IMR-90 (cell line): ENCODE results near the gene FCN1. TPM values are rescaled to one million over a fixed set of nuclear protein-coding genes. Genes with fewer than 3 reads are reported as not detected.

Source experiments
- ATAC-seq: fragments of 200-7000 bp; cut with Tn5 transposase; 2 replicates; pipeline ENCODE4 v1.9.1; 2020; ENCODE audit warnings: low read depth, mild to moderate bottlenecking, moderate library complexity
- BruUV-seq: library from RNA; stranded (reverse); fragments of 400-500 nt; replicated peaks from 2 replicates; lab custom pipeline; 2021; lab: Mats Ljungman, UMichigan
- CTCF ChIA-PET: fragments of 300-600 bp; formaldehyde crosslinking; extraction: SDS; loops from one replicate; lab custom pipeline; 2021; ENCODE audit warnings: antibody characterized with exemption; lab: Yijun Ruan, JAX
- POLR2A ChIA-PET: fragments of 300-600 bp; sonication (Branson Sonifier 250); formaldehyde crosslinking; loops from one replicate; lab custom pipeline; 2022; ENCODE audit warnings: antibody characterized with exemption; ENCODE audit not compliant: unreplicated experiment; lab: Charles Lee
- DNase-seq: peaks from one replicate; pipeline ENCODE4 v3.0.0; 2013
- H2AFZ ChIP-seq: replicated peaks from 2 replicates; pipeline ENCODE3; 2013; ENCODE audit warnings: low read length, mild to moderate bottlenecking; ENCODE audit not compliant: poor library complexity
- H2AK5ac ChIP-seq: 2 replicates; pipeline ENCODE4 v1.6.1; 2013; ENCODE audit warnings: low read depth, low read length, inconsistent platforms
- H2AK9ac ChIP-seq: replicated peaks from 2 replicates; pipeline ENCODE3; 2013; ENCODE audit warnings: mild to moderate bottlenecking, low read depth, low read length, moderate library complexity; ENCODE audit not compliant: poor library complexity
- H2BK120ac ChIP-seq: 2 replicates; pipeline ENCODE4 v1.6.1; 2013; ENCODE audit warnings: low read depth, low read length, inconsistent platforms
- H2BK15ac ChIP-seq: 3 replicates; pipeline ENCODE4 v1.6.1; 2013; ENCODE audit warnings: low read depth, low read length, inconsistent platforms
- H2BK20ac ChIP-seq: 2 replicates; pipeline ENCODE4 v1.6.1; 2013; ENCODE audit warnings: low read depth, mild to moderate bottlenecking, inconsistent platforms, low read length, moderate library complexity
- H2BK5ac ChIP-seq: 2 replicates; pipeline ENCODE4 v1.6.1; 2013; ENCODE audit warnings: mild to moderate bottlenecking, low read depth, low read length, inconsistent platforms; ENCODE audit not compliant: poor library complexity, severe bottlenecking
- H3K14ac ChIP-seq: replicated peaks from 2 replicates; pipeline ENCODE4 v1.6.1; 2013; ENCODE audit warnings: low read depth, low read length, inconsistent platforms
- H3K18ac ChIP-seq: 2 replicates; pipeline ENCODE4 v1.6.1; 2013; ENCODE audit warnings: low read depth, low read length, control low read depth
- H3K23ac ChIP-seq: 2 replicates; pipeline ENCODE4 v1.6.1; 2013; ENCODE audit warnings: low read depth, low read length, inconsistent platforms
- H3K27ac ChIP-seq: 2 replicates; pipeline ENCODE4 v1.5.1; 2013; ENCODE audit warnings: mild to moderate bottlenecking, control low read depth, low read length; ENCODE audit not compliant: insufficient read depth
- H3K27me3 ChIP-seq: 2 replicates; pipeline ENCODE4 v1.6.1; 2013; ENCODE audit warnings: low read length; ENCODE audit not compliant: control insufficient read depth, insufficient read depth
- H3K36me3 ChIP-seq: 2 replicates; pipeline ENCODE4 v1.6.1; 2013; ENCODE audit warnings: low read length, mixed read lengths; ENCODE audit not compliant: control insufficient read depth, insufficient read depth
- H3K4ac ChIP-seq: 2 replicates; pipeline ENCODE4 v1.6.1; 2013; ENCODE audit warnings: low read depth, low read length, inconsistent platforms
- H3K4me1 ChIP-seq: 2 replicates; pipeline ENCODE4 v1.6.1; 2013; ENCODE audit warnings: low read length, mixed read lengths; ENCODE audit not compliant: control insufficient read depth, insufficient read depth
- H3K4me2 ChIP-seq: 2 replicates; pipeline ENCODE4 v1.6.1; 2013; ENCODE audit warnings: low read depth, mild to moderate bottlenecking, control low read depth, low read length, moderate library complexity
- H3K4me3 ChIP-seq: 2 replicates; pipeline ENCODE4 v1.5.1; 2013; ENCODE audit warnings: low read depth, mild to moderate bottlenecking, control low read depth, low read length, moderate library complexity; ENCODE audit not compliant: insufficient read depth
- H3K56ac ChIP-seq: 2 replicates; pipeline ENCODE4 v1.6.1; 2013; ENCODE audit warnings: low read length, inconsistent platforms; ENCODE audit not compliant: insufficient read depth; ENCODE audit errors: extremely low read depth
- H3K79me1 ChIP-seq, 2 experiments: 2 replicates each; pipeline ENCODE4 v1.6.1; 2013; ENCODE audit warnings: low read length in 2 of 2, inconsistent platforms in 1 of 2, low read depth in 1 of 2
- H3K9ac ChIP-seq: 2 replicates; pipeline ENCODE4 v1.6.1; 2013; ENCODE audit warnings: low read depth, low read length, control low read depth
- H3K9me1 ChIP-seq: 2 replicates; pipeline ENCODE4 v1.6.1; 2013; ENCODE audit warnings: low read length, inconsistent platforms; ENCODE audit not compliant: insufficient read depth
- H3K9me3 ChIP-seq: 2 replicates; pipeline ENCODE4 v1.6.1; 2013; ENCODE audit warnings: low read length; ENCODE audit not compliant: control insufficient read depth, insufficient read depth
- H4K20me1 ChIP-seq: 2 replicates; pipeline ENCODE4 v1.6.1; 2013; ENCODE audit warnings: low read length, inconsistent platforms; ENCODE audit not compliant: insufficient read depth
- H4K5ac ChIP-seq: 2 replicates; pipeline ENCODE4 v1.6.1; 2013; ENCODE audit warnings: mild to moderate bottlenecking, low read depth, low read length, control low read depth
- H4K8ac ChIP-seq, 2 experiments: 2 replicates each; pipeline ENCODE4 v1.6.1; 2013; ENCODE audit warnings: low read depth in 2 of 2, low read length in 2 of 2, control low read depth in 1 of 2, inconsistent platforms in 1 of 2
- H4K91ac ChIP-seq: 2 replicates; pipeline ENCODE4 v1.6.1; 2013; ENCODE audit warnings: low read depth, low read length, inconsistent platforms; ENCODE audit not compliant: insufficient read depth
- BHLHE40 ChIP-seq: fragments of 150-350 bp; IDR thresholded peaks from 2 replicates; pipeline ENCODE4 v1.6.1; 2016; ENCODE audit warnings: mild to moderate bottlenecking, low read depth, low read length
- CEBPB ChIP-seq: IDR thresholded peaks from 2 replicates; pipeline ENCODE4 v1.6.1; 2012; ENCODE audit warnings: low read depth, low read length, improper control_type of control experiment
- CHD1 ChIP-seq: IDR thresholded peaks from 2 replicates; pipeline ENCODE4 v1.6.1; 2012; ENCODE audit warnings: low read depth, low read length, improper control_type of control experiment
- CTCF ChIP-seq: conservative IDR thresholded peaks from 2 replicates; pipeline ENCODE4 v1.5.1; 2012; ENCODE audit warnings: mild to moderate bottlenecking, low read depth, low read length, improper control_type of control experiment
- FOS ChIP-seq: fragments of 150-350 bp; IDR thresholded peaks from 2 replicates; pipeline ENCODE4 v1.6.1; 2016; ENCODE audit warnings: low read depth, low read length
- MAFK ChIP-seq: IDR thresholded peaks from 2 replicates; pipeline ENCODE4 v1.6.1; 2012; ENCODE audit warnings: low read depth, low read length, improper control_type of control experiment
- POLR2A ChIP-seq: IDR thresholded peaks from 2 replicates; pipeline ENCODE4 v1.6.1; 2012; ENCODE audit warnings: mild to moderate bottlenecking, low read depth, low read length
- RCOR1 ChIP-seq: IDR thresholded peaks from 2 replicates; pipeline ENCODE4 v1.6.1; 2012; ENCODE audit warnings: mild to moderate bottlenecking, low read length, improper control_type of control experiment; ENCODE audit not compliant: insufficient replicate concordance
- RFX5 ChIP-seq: IDR thresholded peaks from 2 replicates; pipeline ENCODE4 v1.8.0; 2012; ENCODE audit warnings: low read depth, mild to moderate bottlenecking, low read length, moderate library complexity
- SMC3 ChIP-seq: fragments of 150-350 bp; IDR thresholded peaks from 2 replicates; pipeline ENCODE4 v1.6.1; 2016; ENCODE audit warnings: low read depth, mild to moderate bottlenecking, antibody characterized with exemption, low read length, moderate library complexity
- WGBS, 2 experiments: methylation state at CpG; one replicate each; pipeline versions ENCODE4 v1.1.5 to v1.1.7; 2013; ENCODE audit warnings: missing lambda C conversion rate in 2 of 2; ENCODE audit not compliant: insufficient read length in 1 of 2; ENCODE audit errors: extremely low coverage in 2 of 2; 5-methylcytosine and 5-hydroxymethylcytosine counted together
- dilution Hi-C: fragments of 300-500 bp; cut with HindIII; formaldehyde crosslinking; loops from one replicate; pipeline ENCODE4 v1.14.3; 2018; ENCODE audit warnings: low sequenced_read_pairs; ENCODE audit not compliant: unreplicated experiment
- in situ Hi-C: fragments of 300-500 bp; cut with MboI; formaldehyde crosslinking; loops from 3 replicates; pipeline ENCODE4 v1.14.3; 2019; ENCODE audit warnings: low sequenced_read_pairs, inconsistent platforms, mixed read lengths
- intact Hi-C: fragments of 100-400 bp; cut with micrococcal nuclease; formaldehyde crosslinking; loops from 2 replicates; pipeline ENCODE4 v1.10.0; 2022
- polyA plus RNA-seq, 3 experiments: library from polyadenylated mRNA; depleted of rRNA; stranded (reverse); fragments of >200 nt; gene quantifications; 2 replicates each; pipeline ENCODE4 v1.2.3, GENCODE V29; 2012; ENCODE audit warnings: low replicate concordance in 1 of 3
- total RNA-seq: library from RNA; depleted of rRNA; stranded (reverse); fragments of >200 nt; gene quantifications from 2 replicates; pipeline ENCODE4 v1.2.3, GENCODE V29; 2012
- TF ChIP-seq, protein P1 (sequence below): fragments of 150-350 bp; IDR thresholded peaks from 2 replicates; pipeline ENCODE4 v1.6.1; 2016; ENCODE audit warnings: low read depth, mild to moderate bottlenecking, low read length, moderate library complexity, borderline replicate concordance
- TF ChIP-seq, protein P2 (sequence below): fragments of 150-350 bp; IDR thresholded peaks from 2 replicates; pipeline ENCODE4 v1.6.1; 2017; ENCODE audit warnings: mild to moderate bottlenecking, antibody characterized with exemption, low read length, low read depth

The FCN1 gene
- total and polyA plus RNA-seq, 2 of the 4 experiments (the other 2 are of a cell fraction) = not detected

DNA sequence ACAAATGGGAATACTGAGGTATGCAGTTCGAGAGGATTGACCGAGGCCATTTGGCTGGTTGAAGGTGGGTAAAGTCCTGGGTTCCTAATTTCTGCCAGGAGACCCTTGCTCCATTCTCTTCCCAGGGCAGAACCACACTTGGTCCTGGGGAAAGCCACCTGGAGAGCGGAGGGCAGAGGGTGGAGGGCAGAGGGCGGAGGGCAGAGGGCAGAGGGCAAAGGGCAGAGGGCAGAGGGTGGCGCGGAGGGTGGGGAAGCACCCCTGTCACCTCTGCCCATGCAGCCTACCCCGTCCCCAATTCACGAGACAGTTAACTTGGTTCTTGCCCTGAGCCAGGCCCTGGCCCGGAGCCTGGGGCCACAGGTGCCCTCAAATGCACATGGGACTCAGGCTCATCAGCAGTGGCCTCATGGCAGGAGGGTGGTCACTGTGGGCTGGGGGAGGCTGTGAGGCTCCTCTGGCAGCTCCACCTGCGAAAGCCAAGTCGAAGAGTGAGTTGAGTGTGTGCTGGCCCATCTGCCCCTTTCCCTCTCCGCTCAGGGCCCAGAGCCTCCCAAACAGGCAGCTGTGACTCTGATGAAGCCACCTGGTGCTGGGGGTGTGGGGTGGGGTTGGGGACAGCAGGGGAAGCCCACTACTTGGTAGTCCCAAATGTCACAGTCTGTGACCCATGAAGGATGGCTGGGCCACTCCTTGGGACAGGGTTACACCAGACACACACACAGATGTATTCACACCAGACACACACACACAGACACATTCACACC, 28.0 kb upstream of the FCN1 start:
- H3K27me3 ChIP-seq = peaks cover 40% of the 10 kb centered on the region
- H3K27ac ChIP-seq = no peak overlapping the region
- H2AK9ac ChIP-seq = no peak overlapping the region
- TF ChIP-seq RFX5 (no peak), MAFK (no peak), SMC3 (no peak), CTCF (no peak), CEBPB (no peak), POLR2A (no peak), RCOR1 (no peak), FOS (no peak), CHD1 (no peak), BHLHE40 (no peak)
- TF ChIP-seq, protein P1, sequence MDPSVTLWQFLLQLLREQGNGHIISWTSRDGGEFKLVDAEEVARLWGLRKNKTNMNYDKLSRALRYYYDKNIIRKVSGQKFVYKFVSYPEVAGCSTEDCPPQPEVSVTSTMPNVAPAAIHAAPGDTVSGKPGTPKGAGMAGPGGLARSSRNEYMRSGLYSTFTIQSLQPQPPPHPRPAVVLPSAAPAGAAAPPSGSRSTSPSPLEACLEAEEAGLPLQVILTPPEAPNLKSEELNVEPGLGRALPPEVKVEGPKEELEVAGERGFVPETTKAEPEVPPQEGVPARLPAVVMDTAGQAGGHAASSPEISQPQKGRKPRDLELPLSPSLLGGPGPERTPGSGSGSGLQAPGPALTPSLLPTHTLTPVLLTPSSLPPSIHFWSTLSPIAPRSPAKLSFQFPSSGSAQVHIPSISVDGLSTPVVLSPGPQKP = no peak
- TF ChIP-seq, protein P2, sequence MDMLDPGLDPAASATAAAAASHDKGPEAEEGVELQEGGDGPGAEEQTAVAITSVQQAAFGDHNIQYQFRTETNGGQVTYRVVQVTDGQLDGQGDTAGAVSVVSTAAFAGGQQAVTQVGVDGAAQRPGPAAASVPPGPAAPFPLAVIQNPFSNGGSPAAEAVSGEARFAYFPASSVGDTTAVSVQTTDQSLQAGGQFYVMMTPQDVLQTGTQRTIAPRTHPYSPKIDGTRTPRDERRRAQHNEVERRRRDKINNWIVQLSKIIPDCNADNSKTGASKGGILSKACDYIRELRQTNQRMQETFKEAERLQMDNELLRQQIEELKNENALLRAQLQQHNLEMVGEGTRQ = no peak
- no peak overlapping the region for H2BK20ac ChIP-seq
- no peak overlapping the region for H3K4me3 ChIP-seq
- H4K5ac ChIP-seq = no peak overlapping the region
- dilution Hi-C loops (no loop called here), in situ Hi-C loops (no loop called here), intact Hi-C loops (no loop called here)
- H3K36me3 ChIP-seq = no peaks in the 10 kb centered on the region
- no peak overlapping the region for H3K9ac ChIP-seq
- H3K4me1 ChIP-seq = no peaks in the 10 kb centered on the region
- H3K18ac ChIP-seq = no peak overlapping the region
- H4K8ac ChIP-seq = no peak overlapping the region
- H2AK5ac ChIP-seq = no peak overlapping the region
- no peak overlapping the region for H2AFZ ChIP-seq
- no peak overlapping the region for H2BK15ac ChIP-seq
- no peaks in the 10 kb centered on the region for H3K9me3 ChIP-seq
- WGBS, 2 experiments = 93% methylated on average over 3 of the region's 12 CpGs; no CpG with 5 or more reads in 1 of the 2 experiments
- H4K91ac ChIP-seq = no peak overlapping the region
- no peaks in the 10 kb centered on the region; the same call in 1 of the 2 replicates for H3K9me1 ChIP-seq
- no peak overlapping the region for H3K4ac ChIP-seq
- no peak for ATAC-seq
- H2BK120ac ChIP-seq = no peak overlapping the region
- no peak overlapping the region for H3K23ac ChIP-seq
- no peaks in the 10 kb centered on the region for H3K79me1 ChIP-seq
- peak overlapping the region; percentile 72 for H2BK5ac ChIP-seq
- H3K4me2 ChIP-seq = no peak overlapping the region
- H3K14ac ChIP-seq = no peak overlapping the region
- no peak for DNase-seq
- POLR2A ChIA-PET = no interaction called here
- CTCF ChIA-PET = no interaction called here
- BruUV-seq = no TSS peak
- no peaks in the 10 kb centered on the region for H4K20me1 ChIP-seq
- no peak overlapping the region for H3K56ac ChIP-seq
